NCI-H1105 treated with DMSO at 0.1 percent for 48 hours (cell line): ENCODE measurements around the gene STX8.
A peak's percentile ranks its signal among the peaks of the same experiment; 100 is the strongest.
"Not testable (repeated sequence)": the region's sequence is repeated elsewhere in the genome, so short reads cannot be mapped to it uniquely, and the experiment has no call there.

ENCODE experiments used
- DNase-seq: peaks from one replicate; lab custom pipeline; 2025; lab: John Stamatoyannopoulos, UW

Gene STX8

GRCh38 chr17:9389111-9389527 lies 186.5 kb downstream of the STX8 start:
- no peak for DNase-seq

GRCh38 chr17:9386401-9386800 lies 189.2 kb downstream of the STX8 start:
- no peak for DNase-seq

- DNase-seq, result no peak
These were observed 191.8 kb downstream of the STX8 start for GRCh38 chr17:9383826-9384225.

GRCh38 chr17:9382626-9383025 lies 193.0 kb downstream of the STX8 start:
- no peak for DNase-seq

DNA sequence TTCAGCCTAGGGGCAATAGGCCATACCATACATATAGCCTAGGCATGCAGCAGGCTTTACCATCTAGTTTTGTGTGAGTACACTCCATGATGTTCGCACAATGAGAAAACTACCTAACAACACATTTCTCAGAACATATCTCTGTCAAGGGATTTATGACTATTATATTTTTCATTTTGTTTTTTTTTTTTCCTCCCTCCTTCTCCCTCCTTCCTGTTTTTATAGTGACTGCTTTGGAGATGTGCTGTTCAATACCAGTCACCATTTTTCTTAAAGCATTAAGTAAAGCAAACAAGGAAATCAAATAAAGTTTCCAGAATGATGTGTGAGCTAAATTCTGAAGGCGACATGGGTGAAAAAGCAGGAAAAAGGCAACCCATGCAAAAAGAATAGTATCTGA lies 194.6 kb downstream of the STX8 start:
- DNase-seq, result no peak

DNA sequence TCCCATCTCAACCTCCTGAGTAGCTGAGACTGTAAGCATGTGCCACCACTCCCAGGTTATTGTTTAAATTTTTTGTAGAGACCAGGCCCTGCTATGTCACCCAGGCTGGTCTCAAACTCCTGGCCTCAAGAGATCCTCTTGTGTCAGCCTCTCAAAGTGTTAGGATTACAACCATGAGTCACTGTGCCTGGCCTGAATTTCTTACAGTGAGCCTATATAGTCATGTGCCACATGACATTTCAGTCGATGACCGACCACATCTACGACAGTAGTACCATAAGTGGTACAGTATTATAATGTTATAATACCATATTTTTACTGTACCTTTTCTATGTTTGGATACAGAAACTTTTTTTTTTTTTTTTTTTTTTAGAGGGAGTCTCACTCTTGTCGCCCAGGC lies 195.3 kb downstream of the STX8 start:
- DNase-seq, result no peak

- not testable (repeated sequence) for DNase-seq
These were observed 199.4 kb downstream of the STX8 start for GRCh38 chr17:9376177-9376576.

DNA sequence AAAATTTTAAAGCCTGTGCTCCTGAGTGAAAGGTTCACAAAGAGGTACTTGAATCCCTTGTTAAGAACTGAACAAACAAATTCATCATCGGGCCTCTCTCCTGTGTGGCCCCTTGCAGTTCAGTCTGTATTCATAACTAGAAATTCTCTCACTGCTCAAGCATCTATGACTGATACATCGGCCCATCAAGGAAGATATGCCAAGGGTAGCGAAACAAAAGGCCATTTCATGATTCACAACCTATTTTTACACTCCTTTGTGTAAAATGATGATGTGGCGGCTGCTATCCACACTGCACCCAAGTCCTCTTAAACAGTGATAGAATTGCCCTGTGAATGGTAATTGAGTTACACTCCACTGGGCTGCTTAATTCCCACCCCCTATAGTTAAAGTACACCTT lies 204.6 kb downstream of the STX8 start:
- DNase-seq, result peak; percentile 97

GRCh38 chr17:9370467-9370866 lies 205.2 kb downstream of the STX8 start:
- DNase-seq, result peak; percentile 69

DNA sequence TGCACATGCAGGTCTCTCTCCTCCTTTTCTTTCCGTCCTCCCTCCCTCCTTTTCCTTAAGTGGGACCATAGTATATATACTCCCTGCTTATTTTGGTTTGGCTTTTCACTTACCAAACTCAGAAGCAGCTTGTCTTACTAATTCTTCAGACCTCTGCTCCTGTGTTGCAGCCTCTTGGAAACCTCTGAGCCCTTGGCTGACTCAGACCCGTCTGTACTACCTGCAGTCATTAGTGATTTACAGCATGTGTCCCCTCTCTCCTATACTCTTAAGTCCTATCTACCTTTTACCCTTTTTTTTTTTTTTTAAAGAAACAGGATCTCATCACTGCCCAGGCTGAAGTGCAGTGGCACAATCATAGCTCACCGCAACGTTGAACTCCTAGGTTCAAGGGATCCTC lies 207.0 kb downstream of the STX8 start:
- DNase-seq, result no peak

DNA sequence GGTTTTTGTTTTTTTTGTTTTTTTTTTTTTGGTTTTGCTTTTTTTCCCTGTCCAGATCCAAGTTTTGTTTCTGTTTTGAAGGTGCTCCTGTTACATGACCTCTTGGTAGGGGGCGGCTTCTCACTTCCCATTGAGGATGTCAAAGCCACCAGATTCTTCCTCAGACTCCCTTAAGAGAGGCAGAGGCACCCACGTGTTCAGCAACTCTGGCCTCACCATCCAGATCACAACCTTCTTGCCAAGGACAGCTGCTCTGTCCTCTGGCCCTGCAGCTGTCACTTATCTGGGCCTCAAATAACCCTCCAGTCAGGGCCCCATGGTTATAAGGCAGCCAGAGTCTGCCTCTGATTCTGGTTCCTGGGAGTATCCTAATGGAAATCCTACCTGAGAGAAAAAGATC lies 208.5 kb downstream of the STX8 start:
- no peak for DNase-seq

- no peak for DNase-seq
These were observed 210.7 kb downstream of the STX8 start for GRCh38 chr17:9364837-9365430.

DNA sequence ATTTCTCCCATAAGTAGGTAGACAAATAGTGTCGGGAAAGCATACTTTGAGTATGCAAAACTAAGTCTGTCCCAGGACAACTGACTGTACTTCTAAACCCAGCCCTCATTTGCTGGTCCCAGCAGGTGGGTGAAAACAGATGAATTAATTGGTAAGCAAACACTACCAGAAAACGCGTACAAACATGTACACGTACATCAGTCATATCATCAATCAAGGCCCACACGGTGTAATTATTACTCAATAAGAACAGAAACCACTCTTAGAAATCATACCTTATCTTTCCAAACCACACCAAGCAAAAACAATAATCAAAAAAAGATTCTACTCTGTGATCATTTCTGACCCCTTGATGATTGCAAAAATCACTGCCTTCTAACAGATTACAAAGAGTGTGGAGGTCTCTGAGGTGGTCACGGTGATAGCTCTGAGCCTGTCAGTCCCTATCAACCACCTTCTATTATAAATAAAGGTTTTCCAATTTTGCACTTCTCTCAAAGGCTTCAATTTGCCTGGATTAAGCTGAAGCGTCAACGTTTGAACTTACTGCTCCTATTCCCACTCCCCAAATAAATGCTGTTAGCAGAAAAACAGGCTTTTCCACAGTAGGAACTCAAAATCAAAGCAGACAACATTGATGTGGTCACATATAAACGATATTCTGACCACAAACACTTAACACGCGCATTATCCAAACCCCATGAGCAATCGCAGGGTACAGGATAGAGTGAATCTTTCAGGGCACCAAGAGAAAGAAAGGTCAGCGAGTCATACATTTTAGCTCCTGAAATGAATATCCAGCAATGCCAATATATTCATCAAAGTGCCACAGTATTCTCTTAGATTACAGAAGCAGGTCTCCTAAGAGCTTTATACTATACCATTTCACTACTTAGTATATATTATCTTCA lies 211.9 kb downstream of the STX8 start:
- DNase-seq, result peak; percentile 66

GRCh38 chr17:9361188-9361955 lies 214.2 kb downstream of the STX8 start:
- DNase-seq, result no peak

DNA sequence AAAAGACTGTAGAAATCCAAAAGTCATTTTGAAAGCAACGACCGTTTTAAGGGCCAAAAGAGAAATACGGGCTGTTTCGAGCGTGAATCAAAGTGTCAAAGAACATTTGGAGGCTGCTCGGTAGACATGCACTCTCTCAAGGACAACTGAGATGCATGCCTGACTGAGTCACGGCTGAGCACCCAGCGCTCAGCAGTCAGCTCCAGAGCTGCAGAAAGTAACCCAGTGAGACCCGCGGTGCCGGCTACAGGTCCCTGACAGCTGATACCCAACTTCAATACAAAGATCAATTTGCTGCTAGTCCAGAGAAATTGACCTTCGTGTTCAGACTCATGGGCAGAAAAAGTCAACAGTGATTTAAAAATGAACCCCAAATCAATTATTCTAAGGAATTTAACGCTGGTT lies 214.9 kb downstream of the STX8 start:
- DNase-seq, result no peak

DNA sequence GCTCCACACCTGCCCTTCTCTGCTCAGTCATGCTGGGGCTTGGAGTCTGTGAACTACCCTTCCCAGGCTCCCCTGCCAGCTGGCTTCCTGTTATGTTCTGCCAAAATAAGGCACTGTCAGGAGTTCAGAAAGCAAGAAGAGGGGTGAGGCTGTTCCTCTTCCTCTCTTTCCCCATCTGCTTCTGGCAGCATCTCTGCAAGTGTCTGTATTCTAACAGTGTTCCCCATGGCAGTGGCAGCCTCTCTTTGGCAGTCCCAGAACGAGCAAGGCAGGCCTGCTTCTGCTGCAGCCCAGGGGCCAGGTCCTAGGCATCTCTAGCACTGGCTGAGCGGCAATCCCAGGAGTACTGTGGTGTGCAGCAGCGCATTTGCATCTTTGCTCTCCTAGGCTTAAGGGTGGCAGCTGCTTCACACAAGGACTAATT lies 219.1 kb downstream of the STX8 start:
- DNase-seq, result peak; percentile 6

GRCh38 chr17:9355846-9356245 lies 219.8 kb downstream of the STX8 start:
- DNase-seq, result no peak

GRCh38 chr17:9355231-9355630 lies 220.4 kb downstream of the STX8 start:
- not testable (repeated sequence) for DNase-seq

- DNase-seq, result no peak
These were observed 225.5 kb downstream of the STX8 start for GRCh38 chr17:9350080-9350479.

GRCh38 chr17:9346296-9346926 lies 229.2 kb downstream of the STX8 start:
- no peak for DNase-seq

DNA sequence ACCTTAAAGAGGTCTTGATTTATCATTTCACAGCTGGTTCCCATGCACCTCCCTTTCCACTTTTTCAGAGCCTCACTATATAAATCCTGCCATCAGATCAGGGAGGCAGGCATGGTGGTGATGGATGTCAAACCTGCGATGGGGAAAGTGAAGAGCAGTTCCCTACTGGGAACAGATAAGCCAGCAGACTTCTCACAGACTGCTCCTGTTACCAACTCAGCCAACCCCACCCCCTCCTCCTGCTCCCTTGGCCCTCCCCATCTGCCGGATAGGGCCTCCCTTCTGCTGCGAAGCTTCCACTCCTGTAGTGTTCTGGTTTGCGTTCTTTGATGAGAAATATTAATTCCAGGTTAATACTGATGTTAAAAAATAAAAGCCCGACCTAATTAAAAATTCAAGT lies 232.1 kb downstream of the STX8 start:
- no peak for DNase-seq

- DNase-seq, result no peak
These were observed 233.4 kb downstream of the STX8 start for GRCh38 chr17:9342225-9342624.
